Inferior parietal cortex (tissue), 1 donor: ENCODE data around the gene UBL4B.
A peak's percentile ranks its signal among the peaks of the same experiment; 100 is the strongest.

ENCODE experiments used
- DNase-seq: peaks from one replicate; pipeline ENCODE4 v3.0.0-alpha.2; 2016; ENCODE audit errors: extremely low spot score

UBL4B gene

DNA sequence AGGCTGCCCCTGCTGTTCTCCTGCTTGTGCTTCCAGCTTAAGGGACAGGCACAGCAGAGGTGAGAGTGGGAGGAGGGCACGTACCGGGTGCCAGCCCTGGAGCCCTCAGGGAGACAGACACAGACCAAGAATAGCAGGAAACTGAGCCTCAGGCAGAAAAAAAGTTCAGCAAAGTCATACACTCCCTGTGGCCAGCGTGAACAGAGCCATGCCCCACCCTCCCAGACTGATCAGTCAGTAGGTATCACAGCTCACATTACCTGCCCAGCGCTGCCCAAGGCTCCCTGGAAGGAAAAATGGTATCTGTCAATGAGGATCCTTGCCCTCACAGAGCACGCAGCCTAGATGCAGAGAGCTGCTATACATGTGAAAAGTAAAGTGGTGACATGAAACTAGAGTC, 1.3 kb downstream of the UBL4B start:
- no peak for DNase-seq

DNA sequence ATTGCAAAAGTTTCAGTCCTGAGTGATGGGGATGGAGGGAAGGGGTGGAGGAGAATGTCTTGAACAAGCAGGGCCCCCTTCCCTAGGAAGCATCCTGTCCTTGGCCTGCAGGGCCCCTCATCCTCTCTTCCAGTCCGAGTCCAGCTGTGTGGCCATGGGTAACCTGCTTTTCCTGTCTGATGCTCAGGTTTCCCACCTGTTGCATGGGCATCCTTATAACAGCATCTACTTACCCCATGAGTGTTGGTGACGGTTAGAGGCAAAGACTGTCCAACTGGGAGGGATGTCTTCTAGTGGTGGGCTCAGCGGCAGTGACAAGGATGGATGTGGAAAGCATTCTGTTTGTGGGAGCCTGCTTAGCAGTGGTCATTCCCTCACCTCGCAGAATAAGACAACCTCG, 1.9 kb downstream of the UBL4B start:
- no peak for DNase-seq

DNA sequence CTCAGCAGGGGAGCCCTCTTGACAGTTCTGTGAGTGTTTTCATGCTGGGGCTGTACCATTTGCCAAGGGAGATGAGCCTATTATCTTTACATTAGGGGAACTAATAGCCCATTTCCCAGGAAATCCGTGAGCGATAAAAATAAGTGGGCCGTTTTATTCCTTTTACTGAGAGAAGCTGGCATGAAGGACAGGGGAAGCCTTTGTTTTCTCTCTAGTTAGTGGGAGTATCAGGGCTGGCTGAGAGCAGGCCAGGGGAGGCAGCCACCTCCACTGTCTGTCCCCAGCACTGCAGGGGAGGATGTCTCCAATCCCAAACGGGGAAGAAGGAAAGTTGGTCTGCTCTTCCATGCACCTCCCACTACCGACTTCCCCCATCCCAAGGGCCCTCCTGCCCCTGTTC, 2.5 kb downstream of the UBL4B start:
- DNase-seq, result no peak

DNA sequence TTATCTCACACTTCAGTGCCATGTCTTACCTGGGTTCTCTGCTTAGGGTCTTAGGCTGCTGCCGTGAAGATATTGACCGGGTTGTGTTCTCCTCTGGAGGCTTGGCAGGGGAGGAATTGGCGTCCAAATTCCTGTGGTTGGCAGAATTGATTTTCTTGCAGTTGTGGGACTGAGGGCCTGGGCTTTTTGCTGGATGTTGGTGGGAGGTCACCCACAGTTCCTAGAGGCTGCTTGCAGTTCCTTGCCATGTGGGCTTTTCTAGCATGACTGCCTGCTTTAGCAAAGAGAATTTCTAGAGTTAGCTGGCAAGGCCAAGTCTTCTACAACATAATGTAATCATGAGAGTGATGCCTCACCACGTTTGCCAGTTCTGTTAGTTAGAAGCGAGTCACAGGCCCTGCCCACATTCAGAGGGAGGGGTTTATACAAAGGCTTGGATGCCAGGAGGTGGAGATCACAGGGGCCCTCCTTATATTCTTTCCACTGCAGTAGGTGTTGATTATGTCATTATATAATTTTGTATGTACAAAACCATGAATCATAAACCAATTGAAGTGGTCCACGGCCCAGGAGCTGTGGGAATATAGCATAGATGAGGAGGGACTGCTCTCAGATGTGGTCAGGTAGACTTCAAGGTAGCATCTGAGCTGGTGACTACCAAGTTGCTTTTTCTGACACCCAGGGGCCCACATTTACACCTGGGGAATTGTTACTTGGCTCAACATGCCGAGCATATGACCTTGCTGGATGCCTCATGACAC, 6.6 kb downstream of the UBL4B start:
- no peak for DNase-seq

DNA sequence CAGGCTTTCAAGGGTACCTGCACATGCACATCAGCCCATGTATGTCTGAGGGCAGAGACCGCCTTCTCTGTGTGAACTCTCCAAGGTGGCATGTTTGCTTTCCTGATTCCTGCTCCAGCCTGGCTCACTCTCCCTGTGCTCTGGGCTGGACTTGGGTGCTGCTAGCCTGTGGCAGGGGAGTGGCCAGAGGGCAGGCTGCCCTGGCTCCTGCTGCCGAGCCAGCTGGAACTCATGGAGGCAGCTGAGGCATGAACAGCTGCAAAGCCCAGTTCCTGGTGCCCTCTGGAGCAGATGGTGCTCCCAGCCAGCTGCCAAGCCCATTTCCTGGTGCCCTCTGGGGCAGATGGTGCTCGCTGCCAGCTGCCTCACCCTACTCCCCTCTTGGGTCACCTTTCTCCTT, 7.6 kb downstream of the UBL4B start:
- DNase-seq, result no peak

DNA sequence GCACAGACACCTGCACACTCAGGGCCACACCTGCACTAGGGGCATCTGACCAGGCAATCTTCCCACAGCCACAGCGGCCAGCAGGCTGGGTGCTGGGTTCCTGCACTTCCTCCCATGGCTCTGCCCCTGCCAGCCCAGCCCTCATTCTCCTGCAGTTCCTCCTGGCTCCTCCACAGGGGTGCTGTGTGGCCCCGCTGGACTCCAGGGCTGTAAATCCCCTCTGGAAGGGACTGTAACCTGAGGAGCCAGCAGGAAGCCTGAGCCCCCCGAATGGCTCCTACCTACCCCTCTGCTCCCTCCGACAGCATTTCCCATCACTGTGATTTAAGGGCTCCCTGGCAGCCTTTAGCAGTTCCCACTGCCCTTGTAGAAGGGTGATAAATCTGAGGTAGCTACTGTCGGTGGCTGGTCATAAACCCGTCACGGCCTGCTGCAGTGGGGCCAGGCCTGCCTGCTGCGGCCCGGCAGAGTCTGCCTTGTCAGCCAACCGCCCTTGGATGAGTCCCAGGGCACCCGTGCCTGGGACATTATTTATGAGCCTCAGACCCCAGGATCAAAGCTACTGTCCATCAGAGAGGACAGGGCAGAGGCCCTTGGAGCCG, 8.8 kb downstream of the UBL4B start:
- DNase-seq, result no peak

DNA sequence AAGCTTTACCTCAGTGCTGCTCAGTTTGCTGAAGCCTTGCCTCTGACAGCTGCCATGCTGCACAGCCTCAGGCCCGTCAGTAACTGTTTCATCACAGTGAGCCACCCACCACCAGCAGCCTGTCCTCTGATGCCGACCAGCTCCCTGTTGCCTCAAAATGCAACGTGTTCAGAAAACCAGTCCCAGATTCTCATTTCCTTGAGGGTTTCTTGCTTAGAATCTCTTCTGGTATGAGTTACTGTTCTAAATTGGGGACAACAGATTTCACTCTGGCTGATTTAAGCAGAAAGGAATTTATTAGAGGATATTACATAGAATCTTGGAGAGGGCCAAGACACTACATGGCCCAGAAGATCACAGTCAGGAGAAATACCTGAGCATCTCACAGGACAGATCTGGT, 11.0 kb downstream of the UBL4B start:
- peak; percentile 6 for DNase-seq

DNA sequence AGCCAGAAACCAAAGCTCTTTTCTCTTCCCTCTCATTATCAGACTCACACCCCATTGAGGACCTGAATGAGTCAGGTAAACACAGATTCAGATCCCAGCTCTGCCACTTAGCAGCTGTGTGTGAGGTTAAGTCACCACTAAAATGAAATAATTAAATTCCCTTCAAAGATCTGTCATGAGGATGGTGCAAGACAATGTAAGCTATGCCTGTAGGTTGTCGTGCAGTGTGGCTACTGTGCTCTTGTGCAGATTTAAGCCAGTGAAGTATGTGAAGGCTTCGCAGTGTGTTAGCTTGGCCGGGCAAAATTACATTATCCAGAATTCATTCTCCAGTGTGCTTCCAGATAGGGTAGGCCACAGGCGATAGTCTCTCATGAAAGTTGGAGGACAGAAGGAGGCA, 13.6 kb downstream of the UBL4B start:
- DNase-seq, result no peak

DNA sequence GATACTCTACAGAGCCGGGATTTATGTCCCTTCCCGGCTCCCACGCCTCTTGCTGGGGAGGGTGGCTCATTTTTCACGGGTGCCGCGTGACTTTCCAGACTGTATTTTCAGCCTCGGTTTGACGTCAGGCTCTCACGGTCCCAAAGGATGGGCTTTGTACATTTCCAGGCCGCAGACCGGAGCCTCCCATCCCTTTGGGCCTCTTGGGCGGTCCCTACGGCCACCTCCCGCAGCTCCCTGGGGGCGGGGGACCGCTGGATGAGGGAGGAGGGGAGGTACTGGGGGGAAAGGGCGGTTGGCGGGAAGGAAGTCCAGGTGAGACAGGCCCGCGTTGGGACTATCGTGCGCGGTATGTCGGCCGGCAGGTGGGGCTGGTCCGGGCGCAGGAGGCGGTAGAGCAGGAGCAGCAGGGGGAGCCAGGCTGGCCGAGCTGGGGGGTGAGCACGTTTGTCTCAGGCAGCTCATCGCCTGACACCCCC, 17.9 kb downstream of the UBL4B start:
- peak; percentile 51 for DNase-seq

DNA sequence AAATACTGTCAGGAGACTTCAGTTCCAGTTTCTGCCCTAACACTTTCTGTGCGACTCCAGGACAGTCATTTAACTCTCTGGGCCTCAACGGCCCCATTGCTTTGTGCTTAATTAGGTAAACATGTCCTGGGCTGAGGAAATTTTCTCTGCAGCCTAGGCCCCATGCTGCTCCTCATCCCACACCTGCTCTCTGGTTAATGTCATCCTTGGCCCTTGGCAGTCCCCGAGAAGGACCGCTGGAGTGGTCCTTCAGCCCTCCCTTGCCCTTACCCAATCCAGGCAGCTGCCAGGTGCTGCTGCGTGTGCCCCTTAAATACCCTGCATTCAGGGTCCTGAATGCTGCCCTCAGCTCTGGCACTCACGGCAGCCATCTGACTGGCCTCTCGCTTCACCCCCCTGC, 18.7 kb downstream of the UBL4B start:
- DNase-seq, result no peak

DNA sequence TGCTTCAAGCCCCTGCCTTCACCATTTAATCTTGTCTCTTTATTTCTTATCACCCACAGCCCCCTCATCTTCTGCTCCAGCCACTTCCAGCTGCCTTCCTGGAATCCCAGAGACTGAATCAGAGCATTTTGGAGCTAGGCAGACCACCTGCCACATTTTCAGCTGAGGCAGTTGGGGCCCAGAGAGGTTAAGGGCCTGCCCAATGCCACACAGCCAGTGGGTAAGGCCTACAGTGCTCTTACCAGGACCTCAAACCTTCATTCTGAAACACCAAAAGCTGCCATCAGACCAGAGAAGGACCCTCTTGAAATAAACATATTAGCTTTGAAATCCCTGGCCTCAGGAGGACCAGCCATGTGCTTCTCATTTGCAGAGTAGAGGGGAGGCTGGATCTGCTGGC, 20.4 kb downstream of the UBL4B start:
- DNase-seq, result no peak

DNA sequence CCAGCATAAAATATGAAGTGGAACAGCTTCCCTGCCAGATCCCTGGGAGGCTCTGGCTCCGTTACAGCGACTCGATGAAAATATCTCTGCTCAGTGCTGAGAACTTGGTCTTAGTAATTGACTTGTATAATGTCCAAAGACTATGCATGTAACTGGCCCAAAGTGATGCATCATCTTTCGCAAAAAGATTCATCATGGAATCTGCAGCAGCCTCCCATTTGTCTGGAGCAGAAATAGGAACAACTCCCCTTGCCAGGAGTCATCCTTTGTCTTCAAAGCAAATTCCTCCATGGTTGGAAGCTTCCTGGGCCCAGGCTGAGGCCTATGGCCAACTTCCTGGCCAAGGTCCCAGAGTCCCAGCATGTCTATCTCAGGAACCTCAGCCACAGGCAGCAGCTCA, 21.2 kb downstream of the UBL4B start:
- DNase-seq, result peak; percentile 52

DNA sequence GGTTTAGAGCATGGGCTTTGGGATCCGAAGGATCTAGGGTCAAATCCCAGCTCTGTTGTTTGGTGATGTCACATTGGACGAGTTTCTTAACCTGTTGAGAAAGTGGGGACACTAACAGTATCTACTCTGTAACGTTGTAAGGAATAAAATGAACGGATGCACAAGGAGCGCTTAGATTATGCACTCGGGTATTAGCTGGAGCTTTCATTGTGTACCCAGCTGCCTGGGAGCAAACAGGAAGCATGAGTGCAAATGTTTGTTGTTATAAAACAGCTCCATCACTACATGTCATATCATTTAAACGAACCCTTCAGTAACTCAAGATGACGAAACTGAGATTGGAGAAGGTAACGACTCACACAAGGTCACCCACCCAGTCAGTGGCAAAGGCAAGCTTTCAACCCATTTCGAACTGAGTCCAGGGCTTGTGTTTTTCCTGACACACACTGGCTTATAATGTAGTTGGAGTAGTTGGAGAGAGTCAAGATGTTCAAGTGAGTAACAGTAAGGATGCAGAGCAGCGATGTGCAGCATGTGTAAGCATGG, 21.9 kb downstream of the UBL4B start:
- no peak for DNase-seq

DNA sequence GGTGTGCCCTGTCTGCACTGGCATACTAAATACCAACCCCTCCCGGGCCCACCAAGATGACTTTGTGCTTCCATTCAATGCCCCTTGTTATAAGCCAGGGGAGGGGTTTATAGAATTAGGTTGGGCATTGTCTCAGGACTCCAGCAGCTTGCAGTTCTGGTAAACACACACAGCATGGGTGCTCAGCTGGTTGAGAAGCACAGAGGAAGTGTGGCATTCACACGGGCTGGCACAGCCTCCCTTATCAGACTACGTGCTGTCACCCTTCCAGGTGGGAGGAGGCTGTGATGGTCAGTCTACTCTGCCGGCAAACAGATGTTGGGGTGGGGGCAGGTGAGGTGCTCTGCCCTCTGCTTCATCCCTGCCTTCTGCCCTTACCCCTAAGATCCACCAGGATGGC, 23.0 kb downstream of the UBL4B start:
- no peak for DNase-seq

DNA sequence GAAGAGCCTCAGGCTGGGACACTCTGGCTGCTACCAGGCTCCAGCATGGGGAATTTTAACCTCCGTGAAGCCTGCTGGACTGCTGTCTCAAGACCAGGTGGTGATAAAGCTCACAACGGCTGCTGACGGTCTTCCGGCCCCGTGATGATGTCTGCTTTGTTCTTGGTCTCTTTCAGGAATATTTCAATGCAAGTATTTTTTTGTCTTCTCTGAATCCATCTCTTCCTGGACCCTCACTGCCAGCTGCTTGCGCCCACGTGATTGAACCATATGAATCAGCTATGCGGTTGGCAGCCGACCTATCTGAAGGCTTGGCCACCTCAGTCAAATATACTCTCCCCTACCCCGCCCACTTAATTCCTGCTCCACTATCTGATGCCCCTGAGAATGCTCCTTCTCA, 23.4 kb downstream of the UBL4B start:
- DNase-seq, result no peak

DNA sequence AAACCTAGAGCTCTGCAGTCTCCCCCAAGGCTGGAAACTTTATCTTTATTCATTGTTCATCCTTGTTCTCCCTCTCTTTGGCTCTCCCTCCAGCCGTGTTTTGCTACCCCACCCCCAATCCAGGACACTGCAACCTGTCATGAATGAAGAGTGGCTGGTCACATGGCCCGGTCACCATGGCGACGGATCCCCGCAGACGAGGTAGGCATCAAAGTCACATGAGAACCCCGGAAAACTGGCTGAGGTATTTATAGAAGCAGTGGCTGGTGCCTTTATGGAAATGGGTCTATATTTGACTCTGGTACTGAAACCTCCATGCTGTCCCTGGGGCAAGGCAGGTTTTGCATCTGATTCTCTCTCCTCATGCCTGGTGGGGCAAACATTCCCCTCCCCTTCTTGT, 24.7 kb downstream of the UBL4B start:
- peak; percentile 73 for DNase-seq

DNA sequence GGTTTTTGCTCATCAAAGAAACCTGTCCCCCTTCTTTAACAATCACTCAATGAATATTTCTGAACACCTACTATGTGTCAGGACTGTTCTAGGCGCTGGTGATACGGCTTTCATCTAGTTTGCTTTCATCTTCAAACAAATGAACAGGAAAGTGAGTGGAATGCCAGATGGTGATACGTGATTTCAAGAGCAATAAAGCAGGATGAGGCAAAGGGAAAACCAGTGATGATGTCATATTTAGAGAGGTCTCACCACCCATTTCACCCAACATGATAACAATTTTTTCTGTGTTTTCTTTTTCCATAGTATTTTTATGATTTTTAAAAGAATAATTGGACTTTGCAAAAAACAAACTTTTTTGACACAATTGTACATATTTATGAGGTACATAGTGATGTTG, 26.7 kb downstream of the UBL4B start:
- no peak for DNase-seq

DNA sequence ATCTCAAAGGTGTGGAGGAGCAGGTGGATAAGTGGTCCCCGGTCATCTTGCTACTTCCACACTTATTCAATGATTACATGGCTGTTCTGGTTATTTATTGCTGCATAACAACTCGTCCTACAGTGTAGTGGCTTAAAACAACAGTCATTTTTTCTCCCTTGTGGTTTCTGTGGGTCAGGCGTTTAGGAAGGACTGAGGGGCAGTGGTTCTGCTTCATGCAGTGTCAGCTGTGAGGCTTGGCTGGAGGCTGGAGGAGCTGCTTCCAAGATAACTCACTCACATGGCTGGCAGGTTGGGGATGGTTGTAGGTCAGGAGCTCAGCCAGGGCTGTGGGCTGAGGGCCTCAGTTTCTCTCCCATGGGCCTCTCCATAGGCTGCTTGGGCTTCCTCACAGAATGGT, 32.1 kb downstream of the UBL4B start:
- no peak for DNase-seq

DNA sequence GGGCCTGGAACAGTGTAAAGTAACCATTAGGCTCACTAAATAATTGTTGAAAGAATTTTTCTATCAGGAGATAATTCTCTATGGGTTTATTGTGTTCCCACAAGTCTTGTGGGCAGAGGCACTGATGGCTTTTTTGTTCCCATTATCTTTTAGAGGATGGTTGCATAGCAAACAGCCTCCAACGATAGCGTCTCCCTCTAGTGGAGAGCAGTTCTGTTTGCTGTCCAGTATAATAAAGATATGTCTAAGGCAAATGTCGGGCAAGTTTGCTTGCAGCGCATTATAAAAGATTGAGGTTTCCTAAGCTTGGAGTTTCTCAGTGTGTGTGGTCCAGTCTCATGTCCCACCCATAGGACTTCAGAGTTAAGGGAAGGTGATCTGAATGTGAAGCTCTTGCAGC, 36.7 kb downstream of the UBL4B start:
- DNase-seq, result no peak

DNA sequence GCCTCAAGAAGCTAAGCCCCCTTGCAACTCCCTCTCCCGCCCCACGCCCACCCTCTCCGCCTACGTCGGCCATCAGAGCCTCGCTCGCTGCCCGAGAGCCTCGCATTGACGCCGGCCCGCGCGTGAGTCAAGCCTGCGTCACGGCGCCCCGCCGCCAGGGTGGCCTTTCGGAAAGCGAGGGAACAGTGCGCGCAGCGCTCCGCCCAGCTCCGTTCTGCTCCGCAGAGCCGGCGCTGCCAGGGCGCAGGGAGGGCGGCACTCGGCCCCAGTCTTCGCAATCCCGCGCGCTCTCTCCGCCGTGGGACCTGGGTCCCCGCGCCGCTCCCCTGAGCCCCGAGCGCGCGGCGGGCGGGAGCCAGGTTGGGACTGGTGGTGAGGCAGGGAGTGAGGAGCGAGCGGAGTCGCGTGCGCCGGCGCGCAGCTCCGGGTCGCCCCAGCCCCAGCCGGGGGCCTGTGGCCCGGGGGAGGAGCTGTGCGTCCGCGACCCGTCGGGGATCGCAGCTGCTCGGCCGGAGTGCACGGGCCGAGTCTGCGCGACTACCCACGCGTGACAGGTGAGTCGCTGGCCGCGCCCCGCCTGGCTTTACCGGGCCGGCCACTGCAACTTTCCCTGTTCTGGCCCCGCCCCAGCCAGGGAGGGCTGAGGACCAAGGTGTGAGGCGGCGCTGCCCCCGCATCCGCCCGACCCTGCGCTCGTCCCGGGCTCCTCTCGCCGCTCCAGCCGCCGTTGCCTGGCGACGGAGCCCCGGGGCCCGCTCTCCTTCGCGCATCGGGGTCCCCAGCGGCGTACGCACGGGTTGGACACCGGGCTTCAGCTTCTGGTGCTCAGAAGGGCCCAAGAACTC, 38.3 kb downstream of the UBL4B start, which contains the start of gene SLC6A17:
SLC6A17 (plus strand) TSS at position 165 of the 845 bp plus-strand sequence. CDS start 16,436 bp downstream, outside the sequence.
- DNase-seq, result no peak

DNA sequence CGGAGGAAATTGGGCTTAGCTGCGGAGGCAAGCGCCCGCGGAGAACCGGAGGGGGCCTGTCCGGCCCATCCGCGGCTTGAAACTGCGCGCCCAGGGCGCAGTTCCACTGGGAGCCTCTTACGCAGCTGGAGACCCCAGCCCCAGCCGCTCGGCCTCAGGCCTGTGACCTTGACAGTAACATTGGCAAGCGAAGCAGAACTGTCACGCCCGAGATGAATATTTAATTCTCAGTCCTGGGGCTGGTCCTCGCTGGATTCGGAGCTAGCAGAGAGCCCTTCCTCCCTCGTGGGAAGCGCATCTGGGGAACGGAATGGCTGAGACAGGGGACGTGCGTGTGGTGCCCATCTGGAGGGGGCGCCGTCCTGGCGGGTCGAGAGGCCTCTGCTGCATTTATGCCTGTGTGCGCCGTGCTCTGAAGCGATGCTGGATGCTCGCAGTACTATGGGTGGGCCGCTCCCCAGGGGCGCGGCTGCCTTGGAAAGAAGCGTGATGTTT, 39.0 kb downstream of the UBL4B start:
- no peak for DNase-seq

DNA sequence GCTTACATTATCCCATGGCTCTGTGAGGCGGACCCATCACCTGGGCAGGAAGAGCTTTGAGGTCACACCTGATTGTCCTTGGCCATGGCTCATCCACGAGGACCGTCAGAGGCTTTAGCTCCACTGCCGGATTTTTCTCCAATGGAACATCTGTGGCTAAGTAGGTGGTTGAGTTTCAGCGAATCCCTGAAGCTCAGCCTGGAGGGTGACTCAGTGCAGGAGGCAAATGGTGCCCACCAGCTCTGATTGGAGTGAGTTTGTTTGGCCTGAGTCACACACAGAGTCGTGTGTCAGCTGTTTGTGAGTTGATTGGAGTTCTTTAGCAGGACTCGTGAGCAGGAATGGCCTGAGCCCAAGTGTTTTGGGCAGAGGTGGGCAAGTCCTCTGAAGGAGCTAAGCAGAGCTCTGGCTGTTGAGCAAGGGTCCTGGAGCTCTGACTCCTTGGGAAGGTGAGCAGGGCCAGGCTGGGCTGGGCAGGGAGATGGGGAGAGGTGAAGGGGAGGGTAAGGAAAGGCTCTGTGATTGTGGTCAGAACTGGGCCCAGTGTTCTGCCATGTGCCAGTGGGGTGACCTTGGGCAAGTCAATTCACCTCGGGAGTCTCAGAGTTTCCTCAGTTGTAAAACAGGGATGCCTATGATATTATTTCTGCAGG, 40.0 kb downstream of the UBL4B start:
- no peak for DNase-seq
